ENCODE results near the gene GJA9. TPM values are rescaled to one million over a fixed set of nuclear protein-coding genes. Genes with fewer than 3 reads are reported as not detected.

The GJA9 gene
- total RNA-seq, 1 experiment from 2014 or later = 0.10 TPM

DNA sequence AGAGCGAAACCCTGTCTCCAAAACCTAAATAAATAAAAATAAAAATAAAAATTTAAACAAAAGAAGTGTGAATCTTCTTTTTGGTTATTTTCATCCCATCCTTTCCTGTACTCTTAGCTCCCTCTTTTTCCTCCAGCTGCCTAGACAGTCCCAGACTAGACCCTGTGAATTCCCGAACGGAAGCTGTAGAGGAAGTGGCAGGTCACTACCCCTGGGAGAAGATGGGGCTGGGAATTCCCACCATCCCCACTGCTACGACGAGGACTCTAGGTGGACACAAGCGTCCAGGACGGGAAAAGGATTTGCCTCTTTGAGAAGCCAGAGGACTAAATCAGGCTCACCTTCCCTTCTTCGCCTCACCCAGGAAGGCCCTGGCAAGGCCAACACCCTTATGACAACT lies 47.7 kb upstream of the GJA9 start:
- ATAC-seq = no peak
- CTCF ChIA-PET = no interaction called here

DNA sequence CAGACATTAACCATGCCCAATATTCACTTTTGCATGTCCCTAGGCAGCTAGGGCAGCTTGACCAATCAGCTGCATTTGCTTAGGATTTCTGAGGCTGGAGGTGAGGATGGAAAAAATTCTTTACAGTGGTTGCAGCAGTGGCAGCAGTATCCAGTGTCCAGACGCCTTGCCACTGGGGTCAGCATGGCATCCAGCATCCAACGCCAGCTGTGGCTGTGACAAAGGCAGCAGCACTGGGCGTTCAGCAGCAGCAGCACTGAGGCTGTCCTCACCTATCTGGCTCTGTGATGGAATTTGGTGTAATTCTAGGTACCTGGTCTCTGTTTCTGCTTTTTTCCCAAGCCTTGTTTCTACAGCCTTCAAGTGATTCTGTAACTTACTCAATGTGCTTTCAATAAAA lies 44.7 kb upstream of the GJA9 start:
- Histone ChIP-seq H3K36me3 (ENCODE audit: control insufficient read depth, insufficient read depth, low read length) (no peaks in the 10 kb centered on the region), H3K4me3 (ENCODE audit: low read depth in 2 of 2, low read length in 2 of 2) (no peak overlapping the region), H3K27ac (ENCODE audit: low read length) (no peak overlapping the region), H3K27me3 (ENCODE audit: control insufficient read depth, insufficient read depth, low read length) (no peaks in the 10 kb centered on the region), H3K4me1 (ENCODE audit: control insufficient read depth, insufficient read depth, low read length) (no peaks in the 10 kb centered on the region), H3K9me3 (ENCODE audit: control insufficient read depth, insufficient read depth, low read depth, low read length) (no peaks in the 10 kb centered on the region)
- ChIA-PET POLR2A (no interaction called here), CTCF (no interaction called here)
- intact Hi-C loops (cut with micrococcal nuclease; ENCODE audit: unreplicated experiment) = no loop called here
- in situ Hi-C loops (cut with HindIII; ENCODE audit: low pct_unique_long_range_greater_than_20kb, low sequenced_read_pairs) = no loop called here
- ATAC-seq (no peak), DNase-seq (ENCODE audit: low read depth, low spot score) (no peak)
- BruUV-seq (replicated peaks) = no TSS peak
- no peak for TF ChIP-seq POLR2AphosphoS5 (IDR thresholded peaks at IDR 0.05; ENCODE audit: low read depth, low read length)
- TF ChIP-seq, protein P1, sequence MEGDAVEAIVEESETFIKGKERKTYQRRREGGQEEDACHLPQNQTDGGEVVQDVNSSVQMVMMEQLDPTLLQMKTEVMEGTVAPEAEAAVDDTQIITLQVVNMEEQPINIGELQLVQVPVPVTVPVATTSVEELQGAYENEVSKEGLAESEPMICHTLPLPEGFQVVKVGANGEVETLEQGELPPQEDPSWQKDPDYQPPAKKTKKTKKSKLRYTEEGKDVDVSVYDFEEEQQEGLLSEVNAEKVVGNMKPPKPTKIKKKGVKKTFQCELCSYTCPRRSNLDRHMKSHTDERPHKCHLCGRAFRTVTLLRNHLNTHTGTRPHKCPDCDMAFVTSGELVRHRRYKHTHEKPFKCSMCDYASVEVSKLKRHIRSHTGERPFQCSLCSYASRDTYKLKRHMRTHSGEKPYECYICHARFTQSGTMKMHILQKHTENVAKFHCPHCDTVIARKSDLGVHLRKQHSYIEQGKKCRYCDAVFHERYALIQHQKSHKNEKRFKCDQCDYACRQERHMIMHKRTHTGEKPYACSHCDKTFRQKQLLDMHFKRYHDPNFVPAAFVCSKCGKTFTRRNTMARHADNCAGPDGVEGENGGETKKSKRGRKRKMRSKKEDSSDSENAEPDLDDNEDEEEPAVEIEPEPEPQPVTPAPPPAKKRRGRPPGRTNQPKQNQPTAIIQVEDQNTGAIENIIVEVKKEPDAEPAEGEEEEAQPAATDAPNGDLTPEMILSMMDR (IDR thresholded peaks at IDR 0.05) = no peak
- TF ChIP-seq SIN3A (IDR thresholded peaks at IDR 0.05; ENCODE audit: borderline replicate concordance, insufficient read depth, low read depth, low read length) = no peak
- TF ChIP-seq, protein P2, sequence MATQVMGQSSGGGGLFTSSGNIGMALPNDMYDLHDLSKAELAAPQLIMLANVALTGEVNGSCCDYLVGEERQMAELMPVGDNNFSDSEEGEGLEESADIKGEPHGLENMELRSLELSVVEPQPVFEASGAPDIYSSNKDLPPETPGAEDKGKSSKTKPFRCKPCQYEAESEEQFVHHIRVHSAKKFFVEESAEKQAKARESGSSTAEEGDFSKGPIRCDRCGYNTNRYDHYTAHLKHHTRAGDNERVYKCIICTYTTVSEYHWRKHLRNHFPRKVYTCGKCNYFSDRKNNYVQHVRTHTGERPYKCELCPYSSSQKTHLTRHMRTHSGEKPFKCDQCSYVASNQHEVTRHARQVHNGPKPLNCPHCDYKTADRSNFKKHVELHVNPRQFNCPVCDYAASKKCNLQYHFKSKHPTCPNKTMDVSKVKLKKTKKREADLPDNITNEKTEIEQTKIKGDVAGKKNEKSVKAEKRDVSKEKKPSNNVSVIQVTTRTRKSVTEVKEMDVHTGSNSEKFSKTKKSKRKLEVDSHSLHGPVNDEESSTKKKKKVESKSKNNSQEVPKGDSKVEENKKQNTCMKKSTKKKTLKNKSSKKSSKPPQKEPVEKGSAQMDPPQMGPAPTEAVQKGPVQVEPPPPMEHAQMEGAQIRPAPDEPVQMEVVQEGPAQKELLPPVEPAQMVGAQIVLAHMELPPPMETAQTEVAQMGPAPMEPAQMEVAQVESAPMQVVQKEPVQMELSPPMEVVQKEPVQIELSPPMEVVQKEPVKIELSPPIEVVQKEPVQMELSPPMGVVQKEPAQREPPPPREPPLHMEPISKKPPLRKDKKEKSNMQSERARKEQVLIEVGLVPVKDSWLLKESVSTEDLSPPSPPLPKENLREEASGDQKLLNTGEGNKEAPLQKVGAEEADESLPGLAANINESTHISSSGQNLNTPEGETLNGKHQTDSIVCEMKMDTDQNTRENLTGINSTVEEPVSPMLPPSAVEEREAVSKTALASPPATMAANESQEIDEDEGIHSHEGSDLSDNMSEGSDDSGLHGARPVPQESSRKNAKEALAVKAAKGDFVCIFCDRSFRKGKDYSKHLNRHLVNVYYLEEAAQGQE (IDR thresholded peaks at IDR 0.05; ENCODE audit: insufficient read depth in 1 of 2, low read depth in 2 of 2, low read length in 1 of 2) = no peak
- no peak for TF ChIP-seq TCF7L2 (IDR thresholded peaks at IDR 0.05; ENCODE audit: low read depth, low read length)

More for the DNA sequence above, 47.7 kb upstream of the GJA9 start:
- no peak for DNase-seq (ENCODE audit: low read depth, low spot score)
- no peak overlapping the region for H3K27ac ChIP-seq (ENCODE audit: low read length)
- no peaks in the 10 kb centered on the region for H3K27me3 ChIP-seq (ENCODE audit: control insufficient read depth, insufficient read depth, low read length)
- H3K4me3 ChIP-seq (ENCODE audit: low read depth in 2 of 2, low read length in 2 of 2) = no peak overlapping the region
- H3K4me1 ChIP-seq (ENCODE audit: control insufficient read depth, insufficient read depth, low read length) = no peaks in the 10 kb centered on the region
- no peaks in the 10 kb centered on the region for H3K9me3 ChIP-seq (ENCODE audit: control insufficient read depth, insufficient read depth, low read depth, low read length)
- intact Hi-C loops (cut with micrococcal nuclease; ENCODE audit: unreplicated experiment) (no loop called here), in situ Hi-C loops (cut with HindIII; ENCODE audit: low pct_unique_long_range_greater_than_20kb, low sequenced_read_pairs) (no loop called here)
- POLR2A ChIA-PET = no interaction called here
- BruUV-seq (replicated peaks) = no TSS peak
- TF ChIP-seq POLR2AphosphoS5 (IDR thresholded peaks at IDR 0.05; ENCODE audit: low read depth, low read length) (no peak), SIN3A (IDR thresholded peaks at IDR 0.05; ENCODE audit: borderline replicate concordance, insufficient read depth, low read depth, low read length) (no peak), TCF7L2 (IDR thresholded peaks at IDR 0.05; ENCODE audit: low read depth, low read length) (no peak)
- TF ChIP-seq, protein P1 (IDR thresholded peaks at IDR 0.05) = no peak
- TF ChIP-seq, protein P2 (IDR thresholded peaks at IDR 0.05; ENCODE audit: insufficient read depth in 1 of 2, low read depth in 2 of 2, low read length in 1 of 2) = no peak
- no peaks in the 10 kb centered on the region for H3K36me3 ChIP-seq (ENCODE audit: control insufficient read depth, insufficient read depth, low read length)

All from Panc1 (cell line).